Measurements from ENCODE around the gene TRAPPC2.

TRAPPC2 gene

DNA sequence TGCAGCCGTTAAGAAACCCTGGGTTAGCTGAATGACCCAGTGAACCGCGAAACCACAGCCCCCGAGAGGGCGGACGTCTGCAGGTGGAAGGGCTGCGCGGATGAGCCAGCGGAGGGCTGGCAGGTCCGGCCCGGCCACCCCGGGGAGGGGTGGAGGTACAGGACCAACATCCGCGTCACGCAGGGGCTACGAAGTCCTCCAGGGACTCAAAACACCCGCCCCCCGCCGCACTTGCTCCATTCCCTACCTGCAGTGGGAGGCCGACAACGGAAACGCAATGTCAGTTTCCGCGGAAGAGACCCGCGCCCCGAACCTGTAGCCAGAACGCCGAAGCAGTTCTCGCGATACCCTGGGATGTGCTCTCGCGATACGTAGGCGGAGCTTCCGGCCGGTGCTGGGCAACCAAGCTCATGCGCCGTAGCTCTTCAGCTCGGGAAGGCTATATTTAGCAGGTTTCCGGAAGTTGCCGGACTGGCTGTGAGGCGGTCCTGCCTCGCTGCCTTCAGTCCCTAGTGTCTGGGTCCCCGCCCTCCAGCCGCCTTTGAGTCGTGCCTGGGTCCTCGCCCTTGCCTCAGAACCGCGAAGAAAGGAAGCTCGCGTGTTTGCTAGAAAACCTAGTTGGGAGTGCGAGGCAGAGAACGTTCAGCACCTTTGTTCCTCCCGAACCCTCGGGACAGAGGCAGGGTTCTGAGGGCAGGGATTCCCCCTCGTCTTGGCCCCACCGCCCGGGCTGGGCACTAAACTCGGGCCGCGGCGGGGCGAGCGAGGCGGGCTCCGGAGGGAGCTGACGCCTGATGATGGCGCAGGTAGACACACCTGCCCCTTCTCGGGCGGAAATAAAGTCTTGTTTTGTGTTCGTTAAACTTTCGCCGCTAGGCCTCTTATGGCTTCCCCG is at the start of gene TRAPPC2, which contains the start of gene OFD1:
TSS of gene TRAPPC2 (minus strand) at position 343 of the 895 bp plus-strand sequence. CDS start 14,657 bp downstream, outside the sequence.
TSS of gene OFD1 (plus strand) at position 471 of the 895 bp plus-strand sequence. CDS start at position 795, 324 bp downstream.
- peak; percentile 96 for FAIRE-seq

- no peak for FAIRE-seq
These were observed 46.5 kb upstream of the TRAPPC2 start for GRCh38 chrX:13780868-13781427.

- no peak for FAIRE-seq
These were observed 44.5 kb upstream of the TRAPPC2 start for GRCh38 chrX:13778916-13779315.

GRCh38 chrX:13776387-13776786 is 42.0 kb upstream of the TRAPPC2 start:
- no peak for FAIRE-seq

DNA sequence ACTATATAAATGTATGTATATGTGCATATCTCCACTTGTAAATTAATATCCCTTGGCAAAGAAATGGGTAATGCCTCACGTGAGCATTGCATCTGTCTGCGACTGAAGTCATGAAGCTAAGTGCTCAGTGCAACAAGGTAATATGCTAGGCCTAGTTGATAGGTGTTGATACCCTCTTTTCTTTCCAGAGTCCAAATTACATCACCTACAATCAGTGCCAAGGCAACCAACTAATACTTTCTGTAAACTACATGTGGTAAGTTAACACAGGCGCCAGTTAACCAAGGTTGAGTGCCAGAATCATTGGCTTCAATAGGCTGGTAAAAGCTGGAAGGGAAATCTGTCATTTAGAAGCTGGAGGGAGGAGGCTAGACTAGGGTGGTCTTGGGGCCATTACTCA is 41.4 kb upstream of the TRAPPC2 start:
- no peak for FAIRE-seq

GRCh38 chrX:13774696-13775095 is 40.3 kb upstream of the TRAPPC2 start:
- no peak for FAIRE-seq

DNA sequence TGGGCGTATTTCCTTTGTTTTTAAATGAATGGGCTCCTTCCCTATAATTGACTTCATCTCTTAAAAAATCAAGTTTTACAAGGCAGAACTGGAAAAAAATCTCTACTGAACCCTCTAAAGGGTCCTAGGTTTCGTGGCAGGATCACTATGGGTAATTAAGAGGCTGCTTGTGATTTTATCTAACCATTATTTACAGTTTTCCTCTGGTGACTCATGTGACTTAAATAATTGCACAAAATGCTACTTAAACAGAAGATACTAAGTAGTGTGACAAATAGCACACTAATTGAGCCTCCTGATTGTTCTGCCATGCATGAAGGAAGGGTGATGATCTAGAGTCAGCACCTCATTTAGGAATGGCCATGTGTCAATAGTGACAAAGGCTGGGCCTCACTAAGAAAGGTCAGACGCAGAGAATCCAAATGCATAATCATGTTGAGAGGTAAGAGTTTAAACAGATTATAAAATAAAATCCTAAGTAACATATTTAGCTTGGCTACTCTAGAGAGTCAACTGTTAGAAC is 35.7 kb upstream of the TRAPPC2 start:
- FAIRE-seq, result no peak

DNA sequence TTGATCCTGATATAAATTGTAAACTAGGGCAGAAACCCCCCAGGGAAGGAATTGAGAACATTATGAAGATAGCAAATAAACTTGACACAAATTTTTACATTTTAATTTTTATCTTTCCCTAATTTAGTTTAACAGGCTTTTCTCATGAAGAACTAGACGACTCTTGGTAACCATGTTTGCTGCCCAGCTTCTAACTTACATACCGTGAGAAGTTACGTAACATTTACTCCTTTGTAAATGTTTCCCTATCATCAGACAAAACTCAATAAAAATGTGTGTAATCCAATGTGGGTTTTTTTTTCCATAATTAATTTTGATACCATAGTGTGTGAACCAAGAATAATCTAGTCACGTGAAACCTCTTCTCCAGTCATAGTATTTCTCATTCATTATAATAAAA is 34.5 kb upstream of the TRAPPC2 start:
- no peak for FAIRE-seq

DNA sequence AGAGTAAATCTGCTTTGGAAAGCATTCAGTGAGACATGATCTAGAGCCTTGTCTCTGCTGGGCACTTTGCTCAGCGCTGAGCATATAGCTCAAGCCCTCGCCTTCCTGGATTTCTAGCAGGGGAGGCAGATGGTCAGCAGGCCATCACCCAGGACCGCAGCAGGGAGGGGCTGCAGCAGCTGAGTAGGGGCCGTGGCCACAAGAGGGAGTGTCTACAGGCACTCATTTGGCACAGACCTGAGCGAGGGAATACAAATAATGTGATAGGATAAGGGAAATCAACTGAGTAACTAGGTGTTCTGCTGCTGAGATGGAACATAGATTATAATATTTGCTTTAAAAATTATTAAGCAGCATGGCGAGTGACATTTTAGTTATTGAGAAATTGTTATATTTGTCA is 30.3 kb upstream of the TRAPPC2 start:
- no peak for FAIRE-seq

GRCh38 chrX:13764281-13764680 is 29.9 kb upstream of the TRAPPC2 start:
- no peak for FAIRE-seq

DNA sequence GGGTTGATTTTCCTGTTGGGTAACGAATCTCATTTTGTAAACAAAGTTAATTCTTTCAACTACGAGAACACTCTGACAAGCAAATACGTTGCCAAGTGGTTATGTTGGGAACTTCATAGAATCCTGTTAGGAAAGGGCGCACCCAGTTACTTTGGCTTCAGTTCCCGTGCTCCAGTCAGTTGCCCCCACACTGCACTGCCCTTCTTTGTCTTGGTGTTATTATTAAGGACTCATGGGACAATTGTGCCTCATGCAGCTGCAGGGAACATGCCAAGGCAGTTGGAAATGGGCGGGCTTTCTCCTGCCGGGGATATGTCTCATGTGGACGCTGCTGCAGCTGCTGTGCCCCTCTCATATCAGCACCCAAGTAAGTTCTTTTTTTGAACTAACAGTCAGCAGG is 29.1 kb upstream of the TRAPPC2 start:
- no peak for FAIRE-seq

DNA sequence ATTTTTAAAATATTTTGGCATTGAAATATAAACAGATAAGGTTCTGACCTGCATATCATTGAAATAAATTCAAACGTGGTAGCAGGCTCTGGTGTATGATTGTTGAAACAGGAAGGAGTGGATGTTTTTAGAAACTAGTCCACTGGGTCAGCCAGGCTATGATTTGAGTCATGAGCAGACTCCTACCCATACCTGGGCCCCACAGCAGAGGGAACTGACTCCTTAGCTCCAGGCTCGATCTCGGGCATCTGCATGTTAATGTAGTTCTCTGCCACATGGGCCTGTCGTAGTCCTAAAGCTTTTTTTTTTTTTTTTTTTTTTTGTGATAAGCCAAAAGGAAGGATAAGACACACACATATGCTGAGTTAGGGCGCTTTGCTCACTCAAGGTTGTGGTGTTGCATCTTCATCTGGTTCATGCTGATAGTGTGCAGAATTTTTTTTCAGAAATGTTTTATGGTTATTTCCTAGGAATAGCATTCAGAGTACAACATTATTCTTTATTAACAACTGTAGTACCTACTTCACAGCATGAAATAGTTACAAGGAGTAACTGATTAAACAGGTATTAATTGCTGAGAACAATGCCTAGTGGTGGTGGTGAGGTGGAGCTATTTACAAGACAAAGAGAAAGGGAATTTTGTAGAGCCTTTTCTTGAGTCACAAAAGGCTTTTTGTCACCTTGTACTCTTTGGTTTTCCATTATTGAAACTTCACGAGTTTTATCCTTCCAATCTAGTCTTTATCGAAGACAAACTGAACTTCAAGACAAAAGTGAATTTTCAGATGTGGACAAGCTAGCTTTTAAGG is 27.4 kb upstream of the TRAPPC2 start:
- no peak for FAIRE-seq

- FAIRE-seq, result no peak
These were observed 26.0 kb upstream of the TRAPPC2 start for GRCh38 chrX:13760426-13760825.

DNA sequence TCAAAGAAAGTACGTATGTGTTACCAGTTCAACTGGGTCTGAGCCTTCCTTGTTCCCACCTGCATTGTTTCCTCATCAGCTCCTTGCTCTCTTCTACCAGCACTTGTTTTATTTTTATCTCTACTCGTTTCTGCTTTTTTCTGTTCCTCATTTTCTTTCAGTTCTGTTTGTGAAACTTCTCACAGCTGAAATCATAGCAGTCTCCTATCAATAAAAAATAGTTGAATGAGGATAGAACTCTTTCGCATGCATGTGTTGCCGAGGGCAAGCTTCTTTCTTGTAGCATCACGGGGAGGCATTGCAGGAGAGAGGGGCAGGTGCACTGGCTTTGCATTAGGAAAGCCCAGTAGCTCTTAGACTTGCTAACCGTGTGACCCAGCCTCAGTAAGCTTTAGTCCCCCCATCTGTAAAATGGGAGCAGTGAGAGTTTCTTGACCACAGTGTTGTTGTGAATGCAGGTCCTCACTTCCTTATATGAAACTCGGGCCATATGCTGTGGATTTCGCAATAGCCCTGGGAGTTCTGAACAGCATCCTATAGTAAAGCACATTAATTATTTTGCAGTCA is 24.8 kb upstream of the TRAPPC2 start:
- no peak for FAIRE-seq

- FAIRE-seq, result peak; percentile 3
These were observed 22.0 kb upstream of the TRAPPC2 start for GRCh38 chrX:13756381-13756780.

DNA sequence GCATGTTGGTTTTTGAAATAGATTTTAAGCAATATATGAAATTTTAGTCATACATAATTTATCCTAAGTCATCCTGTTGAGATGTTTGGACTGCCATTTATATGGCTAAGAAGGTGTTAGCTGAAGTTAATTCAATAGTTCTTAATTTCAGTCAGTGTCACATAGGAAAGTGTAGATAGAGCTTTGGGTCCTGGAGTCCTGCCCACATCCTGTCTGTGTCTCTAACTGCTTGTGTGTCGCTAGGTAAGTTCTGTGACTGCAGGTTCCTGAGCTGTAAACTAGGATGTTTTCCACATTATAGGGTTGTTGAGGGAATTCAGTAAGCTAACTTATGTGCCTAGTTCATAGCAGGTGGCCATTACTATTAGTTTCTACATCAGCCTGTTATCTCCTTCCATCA is 20.8 kb upstream of the TRAPPC2 start:
- no peak for FAIRE-seq

DNA sequence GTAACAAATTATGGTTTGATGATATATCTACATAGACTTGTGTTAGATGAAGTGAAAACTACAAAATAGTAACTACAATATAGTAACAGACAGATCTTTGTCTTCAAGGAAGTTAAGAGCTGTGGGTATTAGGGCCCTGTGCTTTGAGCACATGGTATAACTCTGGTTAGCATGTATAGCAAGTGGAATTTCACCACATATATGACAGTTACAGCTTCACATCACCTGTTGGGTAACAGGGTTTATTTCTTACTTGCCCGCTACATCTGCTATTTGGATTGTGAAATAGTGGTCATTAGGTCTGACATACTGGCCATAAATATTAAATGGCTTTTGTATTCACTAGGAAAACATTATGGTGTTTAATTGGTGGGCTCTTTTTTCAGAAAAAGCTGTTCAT is 20.3 kb upstream of the TRAPPC2 start:
- FAIRE-seq, result no peak

- no peak for FAIRE-seq
These were observed 18.2 kb upstream of the TRAPPC2 start for GRCh38 chrX:13752646-13753045.

- FAIRE-seq, result no peak
These were observed 17.7 kb upstream of the TRAPPC2 start for GRCh38 chrX:13752141-13752540.

DNA sequence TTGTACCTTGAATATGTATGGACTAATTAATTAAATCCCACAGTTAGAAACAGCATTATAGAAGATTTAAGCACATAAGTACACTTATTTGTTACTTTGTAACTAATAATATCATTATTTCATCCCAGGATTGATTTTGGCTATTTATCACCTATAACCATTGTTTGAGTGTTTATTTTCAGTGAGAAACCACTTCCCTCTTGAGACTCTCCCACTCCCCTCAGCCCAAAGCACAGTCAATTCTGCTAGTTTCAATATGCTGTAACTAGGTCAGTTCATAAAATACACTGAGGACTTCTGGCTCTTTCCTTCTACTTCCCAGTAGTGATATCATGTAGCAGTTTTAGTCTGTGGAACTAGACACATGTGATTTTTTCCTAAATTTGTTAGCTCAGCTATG is 16.4 kb upstream of the TRAPPC2 start:
- FAIRE-seq, result no peak

GRCh38 chrX:13750204-13750603 is 15.8 kb upstream of the TRAPPC2 start:
- FAIRE-seq, result peak; percentile 86

- no peak for FAIRE-seq
These were observed 14.1 kb upstream of the TRAPPC2 start for GRCh38 chrX:13748486-13748885.

DNA sequence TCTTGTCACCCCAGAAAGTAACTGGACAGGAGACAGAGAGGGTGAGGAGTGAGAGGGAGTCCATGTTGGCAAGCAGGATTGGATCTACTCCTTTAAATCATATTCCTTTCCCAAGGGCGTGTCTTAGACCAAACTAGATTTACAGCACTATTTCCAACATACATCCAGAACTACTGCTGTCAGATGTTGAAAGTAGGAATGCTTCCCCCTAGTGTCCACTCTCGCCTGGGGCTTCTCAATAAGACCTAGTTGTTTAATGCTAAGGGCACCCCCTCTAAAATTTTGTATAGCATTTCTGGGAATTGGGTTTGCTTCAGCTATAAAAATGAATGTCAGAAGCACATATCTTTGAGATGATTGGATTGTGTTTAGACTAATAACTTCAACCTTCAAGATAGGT is 13.4 kb upstream of the TRAPPC2 start:
- peak; percentile 67 for FAIRE-seq

Measured in G401.6 (cell line).